ENCODE measurements around the gene TMIGD2.
"Not testable (repeated sequence)": the region's sequence is repeated elsewhere in the genome, so short reads cannot be mapped to it uniquely, and the experiment has no call there.

The TMIGD2 gene

GRCh38 chr19:4302243-4302640 is at the start of gene TMIGD2:
Gene TMIGD2 (minus strand): TSS chr19:4302389. CDS start chr19:4302385, 4 bp downstream.
- DNase-seq (ENCODE audit: low read depth): no peak

DNA sequence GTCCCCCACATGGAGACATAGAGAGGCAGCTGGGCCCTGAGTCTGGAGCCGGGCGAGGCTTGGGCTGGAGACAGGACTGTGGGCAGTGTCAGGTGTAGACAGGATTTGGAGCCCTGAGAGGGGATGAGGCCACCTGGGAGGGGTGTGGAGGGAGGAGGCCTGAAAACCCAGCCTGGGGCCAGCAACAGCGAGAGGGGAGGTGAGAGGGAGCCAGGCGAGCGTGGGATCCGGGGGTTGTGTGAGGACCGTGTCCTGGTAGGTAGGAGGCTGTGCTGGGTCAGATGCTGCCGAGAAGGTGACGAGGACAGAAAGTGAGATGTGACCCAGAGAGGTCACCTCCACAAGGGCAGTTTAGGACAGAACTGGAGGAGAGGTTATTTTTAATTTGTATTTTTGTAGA is 48.5 kb upstream of the TMIGD2 start:
- DNase-seq (ENCODE audit: low read depth): no peak

DNA sequence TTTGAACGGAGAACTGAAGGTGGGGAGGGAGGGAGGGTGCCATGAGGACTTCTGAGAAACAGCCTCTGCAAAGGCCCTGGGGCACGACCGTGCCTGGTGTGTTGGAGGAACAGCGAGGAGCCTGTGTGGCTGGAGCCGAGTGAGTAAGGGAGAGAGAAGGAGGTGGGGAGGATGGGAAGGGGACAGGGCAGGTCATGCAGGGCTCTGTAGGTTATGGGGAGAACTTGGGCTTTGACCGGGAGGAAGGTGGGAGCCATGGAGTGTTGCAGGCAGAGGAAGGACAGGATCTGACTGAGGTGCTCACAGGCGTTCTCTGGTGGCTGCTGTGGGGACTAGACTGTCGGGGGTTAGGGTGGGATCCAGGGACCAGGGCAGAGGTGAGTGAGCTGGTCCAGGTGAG is 47.9 kb upstream of the TMIGD2 start:
- DNase-seq (ENCODE audit: low read depth): no peak

- not testable (repeated sequence) for DNase-seq (ENCODE audit: low read depth)
These were observed 47.0 kb upstream of the TMIGD2 start for GRCh38 chr19:4349225-4349624.

- DNase-seq (ENCODE audit: low read depth): no peak
These were observed 45.3 kb upstream of the TMIGD2 start for GRCh38 chr19:4347521-4347920.

DNA sequence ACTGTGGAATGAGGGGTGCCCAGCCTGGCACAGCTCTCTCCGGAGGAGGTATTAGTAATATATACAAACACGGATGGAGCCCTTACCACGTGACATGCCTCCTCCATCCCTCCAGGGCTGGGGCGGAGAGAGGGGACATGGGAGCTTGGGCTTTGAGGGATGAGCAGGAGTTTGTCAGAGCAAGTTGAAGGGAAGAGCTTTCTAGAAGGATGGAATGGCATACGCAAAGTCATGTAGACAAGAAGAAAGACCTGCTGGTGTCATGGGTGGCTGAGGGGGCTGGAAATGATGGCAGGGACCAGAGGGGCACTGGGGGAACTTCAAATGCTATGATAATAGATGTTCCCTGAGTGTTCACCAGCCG is 43.8 kb upstream of the TMIGD2 start:
- no peak for DNase-seq (ENCODE audit: low read depth)

DNA sequence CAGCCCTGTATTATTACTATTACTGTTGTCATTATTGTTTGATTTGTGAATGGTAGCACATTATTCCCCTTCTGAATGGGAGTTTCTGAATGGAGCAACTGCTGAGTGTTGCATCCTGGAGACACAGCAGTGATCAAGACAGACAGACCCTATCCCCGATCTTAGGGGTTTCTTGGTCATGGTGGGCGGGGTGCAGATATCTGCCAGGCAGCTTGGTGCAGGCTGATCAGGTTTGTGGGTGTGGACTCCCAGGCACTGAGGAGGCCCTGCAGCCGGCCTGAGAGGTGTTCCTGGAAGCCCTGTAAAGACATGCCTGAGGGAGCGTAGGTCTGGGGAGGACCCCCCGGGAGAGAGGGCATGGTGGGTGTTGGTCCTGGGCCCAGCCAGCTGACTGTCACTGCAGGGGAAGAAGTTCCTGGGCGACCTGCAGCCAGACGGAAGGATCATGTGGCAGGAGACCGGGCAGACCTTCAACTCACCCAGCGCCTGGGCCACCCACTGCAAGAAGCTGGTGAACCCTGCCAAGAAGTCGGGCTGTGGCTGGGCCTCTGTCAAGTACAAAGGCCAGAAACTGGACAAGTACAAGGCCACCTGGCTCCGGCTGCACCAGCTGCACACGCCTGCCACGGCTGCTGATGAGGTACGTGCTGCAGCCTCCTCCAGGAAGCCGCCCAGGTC is 43.3 kb upstream of the TMIGD2 start:
- DNase-seq (ENCODE audit: low read depth): no peak

- DNase-seq (ENCODE audit: low read depth): peak; percentile 90
These were observed 41.5 kb upstream of the TMIGD2 start, which contains the start of gene MPND for GRCh38 chr19:4343370-4344307. Gene MPND (plus strand): TSS chr19:4343562. CDS start chr19:4343594, 32 bp downstream.

- peak; percentile 87 for DNase-seq (ENCODE audit: low read depth)
These were observed 40.6 kb upstream of the TMIGD2 start for GRCh38 chr19:4342615-4343369.

GRCh38 chr19:4342314-4342614 is 40.1 kb upstream of the TMIGD2 start:
- DNase-seq (ENCODE audit: low read depth): no peak

GRCh38 chr19:4338441-4339355 is 36.5 kb upstream of the TMIGD2 start, which contains the start of gene STAP2:
Gene STAP2 (minus strand): TSS chr19:4338827. CDS start chr19:4338753, 74 bp downstream.
- DNase-seq (ENCODE audit: low read depth): no peak

- DNase-seq (ENCODE audit: low read depth): no peak
These were observed 35.8 kb upstream of the TMIGD2 start for GRCh38 chr19:4337906-4338440.

GRCh38 chr19:4334929-4335570 is 32.9 kb upstream of the TMIGD2 start:
- no peak for DNase-seq (ENCODE audit: low read depth)

DNA sequence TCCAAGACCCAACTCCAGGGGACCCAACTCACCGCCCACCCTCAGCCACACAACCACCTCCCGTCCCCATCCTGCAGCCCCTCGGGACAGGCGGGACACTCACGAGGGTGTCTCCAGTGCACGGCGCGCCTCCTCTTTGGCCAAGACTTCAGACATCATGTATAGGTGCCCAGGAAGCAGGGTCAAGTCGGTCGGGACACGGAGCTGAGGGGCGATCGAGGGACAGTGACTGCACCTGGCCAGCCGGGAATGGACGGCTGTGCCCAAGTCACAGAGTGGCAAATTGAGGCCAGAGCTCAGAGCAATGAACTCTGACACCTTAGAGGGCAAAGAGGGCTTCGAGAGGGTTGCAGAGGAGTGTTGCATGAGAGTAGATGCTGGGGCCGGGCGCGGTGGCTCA is 27.7 kb upstream of the TMIGD2 start:
- DNase-seq (ENCODE audit: low read depth): no peak

DNA sequence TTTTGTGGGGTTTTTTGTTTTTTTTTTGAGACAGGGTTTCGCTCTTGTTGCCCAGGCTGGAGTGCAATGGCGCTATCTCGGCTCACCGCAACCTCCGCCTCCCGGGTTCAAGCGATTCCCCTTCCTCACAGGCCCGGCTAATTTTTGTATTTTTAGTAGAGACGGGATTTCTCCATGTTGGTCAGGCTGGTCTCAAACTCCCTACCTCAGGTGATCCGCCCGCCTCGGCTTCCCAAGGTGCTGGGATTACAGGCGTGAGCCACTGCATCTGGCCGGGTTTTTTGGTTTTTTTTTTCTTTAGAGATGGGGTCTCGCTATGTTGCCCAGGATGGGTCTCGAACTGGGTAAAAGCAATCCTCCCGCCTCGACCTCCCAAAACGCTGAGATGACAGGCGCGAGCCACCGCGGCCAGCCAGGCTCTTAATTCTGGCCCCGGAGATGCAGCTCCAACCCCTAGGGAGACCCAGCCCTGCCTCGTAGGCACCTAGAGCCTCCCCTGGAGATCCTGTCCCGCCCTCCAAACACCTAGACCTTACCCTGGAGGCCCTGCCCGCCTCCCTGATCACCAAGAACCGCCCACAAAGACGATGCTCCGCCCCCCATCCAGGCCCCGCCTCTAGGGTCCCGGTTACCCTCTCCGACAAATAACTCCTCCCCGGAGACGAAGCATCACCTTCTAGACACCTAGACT is 26.9 kb upstream of the TMIGD2 start:
- peak; percentile 47 for DNase-seq (ENCODE audit: low read depth)

GRCh38 chr19:4328243-4328990 is 26.2 kb upstream of the TMIGD2 start:
- DNase-seq (ENCODE audit: low read depth): peak; percentile 99

DNA sequence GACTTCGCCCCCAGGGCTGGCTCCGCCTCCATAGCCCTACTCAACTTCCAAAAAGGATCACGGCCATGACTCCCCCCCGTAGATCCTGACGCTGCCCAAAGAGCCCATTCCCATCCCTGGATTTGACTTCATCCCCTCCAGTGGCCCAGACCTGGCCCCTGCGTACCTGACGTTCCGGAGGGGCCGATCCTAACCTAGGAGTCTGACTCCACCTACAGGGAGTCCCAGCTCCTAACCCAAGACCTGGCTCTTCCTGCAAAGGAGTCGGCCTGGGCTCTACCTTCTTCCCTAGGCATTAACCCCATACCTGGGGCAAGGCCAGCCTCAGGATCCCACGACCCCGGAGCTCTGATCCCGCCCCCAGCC is 25.7 kb upstream of the TMIGD2 start:
- no peak for DNase-seq (ENCODE audit: low read depth)

DNA sequence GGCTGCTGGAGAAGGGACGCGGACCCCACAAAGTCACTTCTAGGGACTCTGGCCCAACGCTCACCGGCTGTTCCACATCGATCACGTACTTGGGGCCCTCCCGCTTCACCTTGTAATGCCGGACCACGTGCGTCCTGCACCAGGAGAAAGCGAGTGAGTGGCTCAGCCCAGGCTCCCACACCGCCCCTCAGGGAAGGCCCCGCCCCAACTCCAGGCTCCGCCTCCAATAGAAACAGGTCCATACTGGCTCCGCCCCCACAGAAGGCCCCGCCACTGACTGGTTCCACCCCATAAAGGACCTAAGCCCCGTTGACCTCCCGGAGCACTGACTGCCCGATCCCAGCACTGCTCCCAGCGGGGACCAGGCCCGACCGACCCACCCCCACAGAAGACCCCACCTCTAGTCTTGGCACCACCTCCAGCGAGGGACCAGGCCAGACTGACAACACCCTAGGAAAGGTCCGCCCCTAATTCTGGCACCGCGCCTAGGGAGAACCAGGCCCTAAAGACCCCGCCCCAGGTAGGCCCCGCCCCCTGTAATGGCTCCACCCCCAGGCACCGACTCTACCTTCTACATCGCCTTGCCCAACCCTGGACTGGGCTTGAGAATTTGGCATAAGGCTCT is 25.2 kb upstream of the TMIGD2 start:
- peak; percentile 75 for DNase-seq (ENCODE audit: low read depth)

GRCh38 chr19:4326837-4327251 is 24.7 kb upstream of the TMIGD2 start:
- peak; percentile 22 for DNase-seq (ENCODE audit: low read depth)

Data from stimulated activated CD4-positive, alpha-beta T cell treated with anti-CD3 and anti-CD28 coated beads, Interleukin-2, amount 100 ng/mL, for 4 hours (primary cell).